ENCODE measurements around the gene MSI2. TPM values are rescaled to one million over a fixed set of nuclear protein-coding genes. Genes with fewer than 3 reads are reported as not detected.
"Not testable (repeated sequence)": the region's sequence is repeated elsewhere in the genome, so short reads cannot be mapped to it uniquely, and the experiment has no call there.

Gene MSI2
- total RNA-seq, 2 donors from 2014 or later, result 112 to 119 TPM

- H3K36me3 Mint-ChIP-seq (ENCODE audit: insufficient read depth in 2 of 2), result no peaks in the 10 kb centered on the region
- H3K9me3 Mint-ChIP-seq, result no peaks in the 10 kb centered on the region
- no peak for DNase-seq
- no peak overlapping the region for H3K27ac Mint-ChIP-seq
- ATAC-seq (replicated peaks in 1 of 2), result no peak
- no peaks in the 10 kb centered on the region for H3K27me3 Mint-ChIP-seq (ENCODE audit: low read depth)
- peaks cover 42% of the 10 kb centered on the region for H3K4me1 Mint-ChIP-seq (ENCODE audit: low read depth)
- no peak overlapping the region for H3K4me3 Mint-ChIP-seq
Measured at GRCh38 chr17:57609878-57610270, 353.6 kb downstream of the MSI2 start.

- H3K4me3 Mint-ChIP-seq, result no peak overlapping the region
- peaks cover 0 to 4% of the 10 kb centered on the region in 2 donors for H3K36me3 Mint-ChIP-seq (ENCODE audit: insufficient read depth in 2 of 2)
- no peak for DNase-seq
- H3K27ac Mint-ChIP-seq, result no peak overlapping the region
- no peaks in the 10 kb centered on the region for H3K9me3 Mint-ChIP-seq
- peaks cover 18% of the 10 kb centered on the region for H3K4me1 Mint-ChIP-seq (ENCODE audit: low read depth)
- no peaks in the 10 kb centered on the region for H3K27me3 Mint-ChIP-seq (ENCODE audit: low read depth)
- ATAC-seq (replicated peaks in 1 of 2), result peak in 1 of 2 donors; percentile 56
Measured at GRCh38 chr17:57612202-57613071, 356.1 kb downstream of the MSI2 start.

GRCh38 chr17:57614742-57615141 is 358.4 kb downstream of the MSI2 start:
- Mint-ChIP-seq H3K27ac (peak overlapping the region; percentile 44), H3K4me1 (ENCODE audit: low read depth) (peaks cover 14% of the 10 kb centered on the region), H3K27me3 (ENCODE audit: low read depth) (no peaks in the 10 kb centered on the region), H3K36me3 (ENCODE audit: insufficient read depth in 2 of 2) (peaks cover 0 to 5% of the 10 kb centered on the region in 2 donors), H3K9me3 (no peaks in the 10 kb centered on the region), H3K4me3 (no peak overlapping the region)
- ATAC-seq (replicated peaks in 1 of 2) (no peak), DNase-seq (no peak)

GRCh38 chr17:57615836-57616757 is 359.8 kb downstream of the MSI2 start:
- Mint-ChIP-seq H3K4me3 (no peak overlapping the region), H3K27ac (no peak overlapping the region), H3K9me3 (no peaks in the 10 kb centered on the region), H3K4me1 (ENCODE audit: low read depth) (peaks cover 18% of the 10 kb centered on the region), H3K27me3 (ENCODE audit: low read depth) (no peaks in the 10 kb centered on the region), H3K36me3 (ENCODE audit: insufficient read depth in 2 of 2) (peaks cover 0 to 5% of the 10 kb centered on the region in 2 donors)
- DNase-seq (no peak), ATAC-seq (replicated peaks in 1 of 2) (no peak)

- DNase-seq (no peak), ATAC-seq (replicated peaks in 1 of 2) (no peak)
- peaks cover 0 to 5% of the 10 kb centered on the region in 2 donors for H3K36me3 Mint-ChIP-seq (ENCODE audit: insufficient read depth in 2 of 2)
- H3K4me1 Mint-ChIP-seq (ENCODE audit: low read depth), result peaks cover 24% of the 10 kb centered on the region
- H3K27me3 Mint-ChIP-seq (ENCODE audit: low read depth), result no peaks in the 10 kb centered on the region
- H3K27ac Mint-ChIP-seq, result no peak overlapping the region
- no peak overlapping the region for H3K4me3 Mint-ChIP-seq
- no peaks in the 10 kb centered on the region for H3K9me3 Mint-ChIP-seq
Measured at GRCh38 chr17:57617218-57617617, 360.9 kb downstream of the MSI2 start.

- peak; percentile 90 for ATAC-seq (replicated peaks in 1 of 2)
- DNase-seq, result peak in 1 of 2 donors; percentile 38
Measured at GRCh38 chr17:57619061-57619937, 363.0 kb downstream of the MSI2 start.

GRCh38 chr17:57620576-57620975 is 364.3 kb downstream of the MSI2 start:
- DNase-seq, result no peak
- H3K36me3 Mint-ChIP-seq (ENCODE audit: insufficient read depth in 2 of 2), result peaks cover 0 to 5% of the 10 kb centered on the region in 2 donors
- no peak overlapping the region for H3K27ac Mint-ChIP-seq
- no peak overlapping the region for H3K4me3 Mint-ChIP-seq
- no peak for ATAC-seq (replicated peaks in 1 of 2)
- H3K9me3 Mint-ChIP-seq, result no peaks in the 10 kb centered on the region
- H3K4me1 Mint-ChIP-seq (ENCODE audit: low read depth), result peaks cover 44% of the 10 kb centered on the region
- H3K27me3 Mint-ChIP-seq (ENCODE audit: low read depth), result no peaks in the 10 kb centered on the region

More at GRCh38 chr17:57619061-57619937, 363.0 kb downstream of the MSI2 start:
- peaks cover 0 to 5% of the 10 kb centered on the region in 2 donors for H3K36me3 Mint-ChIP-seq (ENCODE audit: insufficient read depth in 2 of 2)
- H3K27me3 Mint-ChIP-seq (ENCODE audit: low read depth), result no peaks in the 10 kb centered on the region
- H3K9me3 Mint-ChIP-seq, result no peaks in the 10 kb centered on the region
- no peak overlapping the region for H3K27ac Mint-ChIP-seq
- peaks cover 45% of the 10 kb centered on the region for H3K4me1 Mint-ChIP-seq (ENCODE audit: low read depth)
- no peak overlapping the region for H3K4me3 Mint-ChIP-seq

GRCh38 chr17:57621791-57622190 is 365.5 kb downstream of the MSI2 start:
- not testable (repeated sequence) for DNase-seq

GRCh38 chr17:57622306-57622682 is 366.0 kb downstream of the MSI2 start:
- peaks cover 0 to 2% of the 10 kb centered on the region in 2 donors for H3K36me3 Mint-ChIP-seq (ENCODE audit: insufficient read depth in 2 of 2)
- H3K27ac Mint-ChIP-seq, result no peak overlapping the region
- H3K4me3 Mint-ChIP-seq, result no peak overlapping the region
- no peaks in the 10 kb centered on the region for H3K9me3 Mint-ChIP-seq
- no peak for ATAC-seq (replicated peaks in 1 of 2)
- no peaks in the 10 kb centered on the region for H3K27me3 Mint-ChIP-seq (ENCODE audit: low read depth)
- peaks cover 44% of the 10 kb centered on the region for H3K4me1 Mint-ChIP-seq (ENCODE audit: low read depth)
- DNase-seq, result no peak

More at GRCh38 chr17:57621791-57622190, 365.5 kb downstream of the MSI2 start:
- H3K4me3 Mint-ChIP-seq; H3K27me3 Mint-ChIP-seq (ENCODE audit: low read depth); ATAC-seq (replicated peaks in 1 of 2); H3K36me3 Mint-ChIP-seq (ENCODE audit: insufficient read depth in 2 of 2); H3K27ac Mint-ChIP-seq; H3K9me3 Mint-ChIP-seq: not testable (repeated sequence)
- H3K4me1 Mint-ChIP-seq (ENCODE audit: low read depth), result peaks cover 44% of the 10 kb centered on the region

GRCh38 chr17:57622683-57623433 is 366.5 kb downstream of the MSI2 start:
- H3K4me3 Mint-ChIP-seq, result peak overlapping the region in 1 of 2 donors; percentile 50
- H3K27me3 Mint-ChIP-seq (ENCODE audit: low read depth), result no peaks in the 10 kb centered on the region
- H3K4me1 Mint-ChIP-seq (ENCODE audit: low read depth), result peaks cover 44% of the 10 kb centered on the region
- H3K27ac Mint-ChIP-seq, result peak overlapping the region; percentile 67
- H3K9me3 Mint-ChIP-seq, result no peaks in the 10 kb centered on the region
- H3K36me3 Mint-ChIP-seq (ENCODE audit: insufficient read depth in 2 of 2), result peaks cover 0 to 2% of the 10 kb centered on the region in 2 donors
- peak; percentile 29 to 37 for ATAC-seq (replicated peaks in 1 of 2)
- no peak for DNase-seq

- Mint-ChIP-seq H3K27ac (peak overlapping the region; percentile 75), H3K4me1 (ENCODE audit: low read depth) (peaks cover 44% of the 10 kb centered on the region), H3K4me3 (peak overlapping the region; percentile 45 to 50), H3K9me3 (no peaks in the 10 kb centered on the region), H3K36me3 (ENCODE audit: insufficient read depth in 2 of 2) (peaks cover 0 to 2% of the 10 kb centered on the region in 2 donors), H3K27me3 (ENCODE audit: low read depth) (no peaks in the 10 kb centered on the region)
- ATAC-seq (replicated peaks in 1 of 2), result no peak
- DNase-seq, result no peak
Measured at GRCh38 chr17:57623620-57624019, 367.3 kb downstream of the MSI2 start.

- H3K4me3 Mint-ChIP-seq, result no peak overlapping the region
- H3K9me3 Mint-ChIP-seq, result no peaks in the 10 kb centered on the region
- ATAC-seq (replicated peaks in 1 of 2), result no peak
- H3K36me3 Mint-ChIP-seq (ENCODE audit: insufficient read depth in 2 of 2), result no peaks in the 10 kb centered on the region
- peaks cover 39% of the 10 kb centered on the region for H3K4me1 Mint-ChIP-seq (ENCODE audit: low read depth)
- H3K27me3 Mint-ChIP-seq (ENCODE audit: low read depth), result no peaks in the 10 kb centered on the region
- no peak overlapping the region for H3K27ac Mint-ChIP-seq
- no peak for DNase-seq
Measured at GRCh38 chr17:57624386-57624785, 368.1 kb downstream of the MSI2 start.
